Stomach (tissue), 9 donors: ENCODE measurements around the gene PAK2. TPM values are rescaled to one million over a fixed set of nuclear protein-coding genes. Genes with fewer than 3 reads are reported as not detected.

Experiments
- DNase-seq, 2 donors: peaks; one replicate each; pipeline versions ENCODE4 v3.0.0 to v3.0.0-alpha.2; 2013 to 2019
- H3K27ac ChIP-seq, 5 donors: fragments of 200-600 bp in 4 of 5; sonication (generic) in 4 of 5; one replicate each; pipeline ENCODE4 v1.5.1; 2013 to 2019; ENCODE audit warnings: mild to moderate bottlenecking in 1 of 5, moderate library complexity in 1 of 5
- H3K27me3 ChIP-seq, 3 donors: fragments of 200-600 bp; sonication (generic); one replicate each; pipeline ENCODE4 v1.5.1; 2017 to 2019; ENCODE audit warnings: mixed run types in 1 of 3
- H3K36me3 ChIP-seq, 4 donors: fragments of 200-600 bp; sonication (generic); 1 replicate in 3 of 4; 2 replicates in 1 of 4; pipeline ENCODE4 v1.5.1; 2016 to 2019
- H3K4me1 ChIP-seq, 4 donors: fragments of 200-600 bp; sonication (generic); one replicate each; pipeline ENCODE4 v1.5.1; 2016 to 2019
- H3K4me3 ChIP-seq, 4 donors: fragments of 200-600 bp; sonication (generic) in 3 of 4; one replicate each; pipeline ENCODE4 v1.5.1; 2016 to 2019; ENCODE audit warnings: mild to moderate bottlenecking in 1 of 4
- H3K9me3 ChIP-seq, 4 donors: fragments of 200-600 bp; sonication (generic); one replicate each; pipeline ENCODE4 v1.5.1; 2016 to 2019
- CTCF ChIP-seq, 7 experiments: fragments of 450-650 bp in 4 of 7; fragments of 200-600 bp in 3 of 7; sonication (generic) in 3 of 7; IDR thresholded peaks; one replicate each; pipeline ENCODE4 v1.5.1; 2016 to 2019; ENCODE audit warnings: antibody characterized with exemption in 7 of 7, control low read depth in 2 of 7, mild to moderate bottlenecking in 1 of 7
- EP300 ChIP-seq: sonication (generic); formaldehyde crosslinking; IDR thresholded peaks from one replicate; pipeline ENCODE4 v1.6.1; 2017; ENCODE audit warnings: antibody characterized with exemption
- POLR2A ChIP-seq, 4 donors: fragments of 450-650 bp; IDR thresholded peaks; one replicate each; pipeline ENCODE4 v1.6.1; 2016; ENCODE audit warnings: antibody characterized with exemption in 4 of 4, control low read depth in 2 of 4, mild to moderate bottlenecking in 1 of 4, moderate library complexity in 1 of 4
- POLR2AphosphoS5 ChIP-seq, 3 donors: sonication (generic); formaldehyde crosslinking; IDR thresholded peaks; one replicate each; pipeline ENCODE4 v1.6.1; 2016; ENCODE audit warnings: antibody characterized with exemption in 3 of 3
- WGBS, 5 donors: extraction: QIAGEN DNeasy Blood & Tissue Kit in 3 of 5; methylation state at CpG; one replicate each; pipeline versions ENCODE4 v1.1.5 to v1.1.7; 2013 to 2018; 5-methylcytosine and 5-hydroxymethylcytosine counted together
- intact Hi-C: fragments of 100-400 bp; cut with DNase I; formaldehyde crosslinking; loops from one replicate; pipeline ENCODE4 v1.15.1; 2023; ENCODE audit warnings: low total_unique reads
- polyA plus RNA-seq, 3 donors: library from polyadenylated mRNA; stranded (reverse); fragments of 200-250 nt; gene quantifications; one replicate each; pipeline ENCODE4 v1.2.3, GENCODE V29; 2013
- total RNA-seq, 5 donors: library from RNA; depleted of rRNA; stranded (reverse); fragments of >200 nt; gene quantifications; one replicate each; pipeline versions ENCODE4 v1.1.0 to v1.2.3, GENCODE V29; 2014 to 2016
- donor health status: healthy with polysubstance abuse.
- donor health status: Bipolar disorder and iron deficiency.
- donor health status: healthy.

Gene PAK2
- total and polyA plus RNA-seq, 8 donors, result 11.1 to 88.7 (median 22.0) TPM

GRCh38 chr3:196757876-196758739 is 18.5 kb downstream of the PAK2 start:
- Histone ChIP-seq H3K27ac (peak overlapping the region in 1 of 5 donors; percentile 19), H3K4me1 (peaks cover 14 to 33% (median 26%) of the 10 kb centered on the region in 4 donors), H3K4me3 (no peak overlapping the region), H3K27me3 (no peaks in the 10 kb centered on the region), H3K36me3 (peaks cover 0 to 16% (median 8%) of the 10 kb centered on the region in 4 donors), H3K9me3 (peaks cover 0 to 13% (median 10%) of the 10 kb centered on the region in 4 donors)
- no peak for DNase-seq
- intact Hi-C loops, result no loop called here
- 84 to 93% (median 89%) methylated on average over 9 of the region's 9 CpGs for WGBS, 5 donors
- TF ChIP-seq CTCF (IDR thresholded peaks at IDR 0.05) (no peak), POLR2AphosphoS5 (IDR thresholded peaks at IDR 0.05) (no peak), POLR2A (IDR thresholded peaks at IDR 0.05) (no peak), EP300 (no peak)

GRCh38 chr3:196763179-196763578 is 23.5 kb downstream of the PAK2 start:
- Histone ChIP-seq H3K4me1 (peaks cover 0 to 13% (median 2%) of the 10 kb centered on the region in 4 donors), H3K36me3 (peaks cover 0 to 5% (median 2%) of the 10 kb centered on the region in 4 donors), H3K27me3 (no peaks in the 10 kb centered on the region), H3K27ac (no peak overlapping the region), H3K9me3 (no peaks in the 10 kb centered on the region), H3K4me3 (no peak overlapping the region)
- no peak for TF ChIP-seq CTCF (IDR thresholded peaks at IDR 0.05)
- no peak for TF ChIP-seq EP300
- no peak for TF ChIP-seq POLR2AphosphoS5 (IDR thresholded peaks at IDR 0.05)
- no peak for TF ChIP-seq POLR2A (IDR thresholded peaks at IDR 0.05)
- intact Hi-C loops, result no loop called here
- 77 to 95% (median 91%) methylated on average over 7 of the region's 7 CpGs for WGBS, 5 donors
- DNase-seq, result no peak

GRCh38 chr3:196765454-196765853 is 25.8 kb downstream of the PAK2 start:
- H3K27ac ChIP-seq, result no peak overlapping the region
- H3K36me3 ChIP-seq, result peaks cover 0 to 14% (median 6%) of the 10 kb centered on the region in 4 donors
- DNase-seq, result no peak
- H3K4me3 ChIP-seq, result no peak overlapping the region
- H3K9me3 ChIP-seq, result no peaks in the 10 kb centered on the region
- intact Hi-C loops, result no loop called here
- peaks cover 0 to 5% (median 0%) of the 10 kb centered on the region in 4 donors for H3K4me1 ChIP-seq
- no peaks in the 10 kb centered on the region for H3K27me3 ChIP-seq
- TF ChIP-seq CTCF (IDR thresholded peaks at IDR 0.05) (no peak), POLR2A (IDR thresholded peaks at IDR 0.05) (no peak), POLR2AphosphoS5 (IDR thresholded peaks at IDR 0.05) (no peak), EP300 (no peak)

GRCh38 chr3:196771067-196771466 is 31.4 kb downstream of the PAK2 start:
- intact Hi-C loops, result no loop called here
- Histone ChIP-seq H3K27ac (no peak overlapping the region), H3K36me3 (peaks cover 0 to 14% (median 6%) of the 10 kb centered on the region in 4 donors), H3K9me3 (no peaks in the 10 kb centered on the region), H3K27me3 (no peaks in the 10 kb centered on the region), H3K4me3 (no peak overlapping the region), H3K4me1 (peaks cover 4 to 39% (median 27%) of the 10 kb centered on the region in 4 donors)
- TF ChIP-seq POLR2A (IDR thresholded peaks at IDR 0.05), result no peak
- TF ChIP-seq EP300, result no peak
- TF ChIP-seq POLR2AphosphoS5 (IDR thresholded peaks at IDR 0.05), result no peak
- no peak for TF ChIP-seq CTCF (IDR thresholded peaks at IDR 0.05)
- WGBS, 5 donors, result 82 to 97% (median 95%) methylated on average over 1 of the region's 1 CpG
- no peak for DNase-seq
